ENCODE measurements around the gene CTSF.
"Not testable (repeated sequence)": the region's sequence is repeated elsewhere in the genome, so short reads cannot be mapped to it uniquely, and the experiment has no call there.

CTSF gene

DNA sequence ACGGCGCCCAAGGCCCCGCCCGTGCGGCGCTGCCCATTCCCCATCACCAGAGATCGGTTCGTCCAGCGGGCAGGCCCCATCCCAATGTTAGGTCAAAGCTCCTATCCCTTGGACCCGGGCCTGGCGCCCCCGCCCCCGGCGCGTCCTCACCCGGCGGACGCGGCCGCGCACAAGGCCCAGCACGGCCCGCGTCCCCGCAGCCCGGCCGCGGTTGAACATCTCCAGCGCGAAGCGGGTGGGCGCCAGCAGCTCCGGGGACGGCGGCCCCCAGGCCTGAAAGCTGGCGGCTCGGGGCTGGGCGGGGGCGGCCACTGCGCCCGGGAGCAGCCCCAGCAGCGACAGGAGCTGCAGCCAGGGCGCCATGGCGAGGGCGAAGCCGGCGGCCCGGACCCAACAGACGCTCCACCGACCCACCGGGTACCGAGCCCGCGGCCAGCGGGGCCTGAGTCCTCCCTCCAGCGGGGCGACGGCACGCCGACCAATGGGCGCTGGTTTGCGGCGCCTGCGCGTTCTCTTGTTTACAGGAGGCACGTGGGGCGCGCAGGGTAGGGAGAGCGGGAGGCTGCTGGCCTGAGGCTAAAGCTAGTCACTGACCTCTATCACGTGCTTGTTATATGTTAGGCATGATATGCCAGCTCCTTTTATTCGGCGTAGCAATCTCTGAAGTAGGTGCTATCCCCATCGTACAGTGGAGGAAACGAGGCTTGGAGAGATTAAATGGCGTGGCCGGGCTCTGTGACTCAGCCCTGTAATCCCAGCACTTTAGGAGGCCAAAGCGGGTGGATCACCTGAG lies at the start of gene CTSF:
Gene CTSF, minus strand, starts transcription at position 483 of the 793 bp plus-strand sequence. Its CDS starts 120 bp downstream, at position 363.
- DNase-seq, result peak; percentile 83

DNA sequence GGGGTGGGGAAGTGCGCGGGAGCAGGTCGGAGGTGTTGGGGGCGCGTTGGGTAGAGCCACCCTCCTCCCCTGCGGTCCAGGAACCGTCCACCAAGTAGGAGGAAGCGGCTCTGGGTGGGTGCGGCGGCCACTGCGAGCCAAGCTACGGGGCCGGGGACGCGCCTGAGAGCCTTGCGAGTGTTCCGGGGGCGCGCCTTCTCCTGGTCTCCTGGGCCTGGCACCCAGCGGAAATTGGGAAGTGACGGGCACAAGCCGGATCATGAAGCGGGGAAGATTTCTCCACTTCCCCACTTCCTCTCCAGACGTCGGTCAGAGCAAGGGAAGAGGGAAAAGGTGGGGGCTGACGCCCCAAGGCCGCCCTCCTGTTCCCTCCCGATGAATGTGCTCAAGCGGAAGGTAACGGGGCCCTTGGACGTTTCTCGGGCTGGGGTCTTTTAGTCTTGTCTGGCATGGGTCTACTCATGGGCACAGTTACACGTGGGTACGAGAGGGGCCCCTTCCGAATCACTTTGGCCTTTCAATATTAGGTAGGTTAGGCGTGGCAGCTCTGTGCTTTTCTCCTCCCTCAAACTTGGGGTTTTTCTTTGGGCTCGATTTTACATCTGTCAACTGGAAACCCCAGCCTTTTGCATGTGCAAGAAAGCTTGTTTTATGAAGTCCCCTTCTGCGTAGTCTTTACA lies 48.9 kb upstream of the CTSF start:
- DNase-seq, result peak; percentile 28

DNA sequence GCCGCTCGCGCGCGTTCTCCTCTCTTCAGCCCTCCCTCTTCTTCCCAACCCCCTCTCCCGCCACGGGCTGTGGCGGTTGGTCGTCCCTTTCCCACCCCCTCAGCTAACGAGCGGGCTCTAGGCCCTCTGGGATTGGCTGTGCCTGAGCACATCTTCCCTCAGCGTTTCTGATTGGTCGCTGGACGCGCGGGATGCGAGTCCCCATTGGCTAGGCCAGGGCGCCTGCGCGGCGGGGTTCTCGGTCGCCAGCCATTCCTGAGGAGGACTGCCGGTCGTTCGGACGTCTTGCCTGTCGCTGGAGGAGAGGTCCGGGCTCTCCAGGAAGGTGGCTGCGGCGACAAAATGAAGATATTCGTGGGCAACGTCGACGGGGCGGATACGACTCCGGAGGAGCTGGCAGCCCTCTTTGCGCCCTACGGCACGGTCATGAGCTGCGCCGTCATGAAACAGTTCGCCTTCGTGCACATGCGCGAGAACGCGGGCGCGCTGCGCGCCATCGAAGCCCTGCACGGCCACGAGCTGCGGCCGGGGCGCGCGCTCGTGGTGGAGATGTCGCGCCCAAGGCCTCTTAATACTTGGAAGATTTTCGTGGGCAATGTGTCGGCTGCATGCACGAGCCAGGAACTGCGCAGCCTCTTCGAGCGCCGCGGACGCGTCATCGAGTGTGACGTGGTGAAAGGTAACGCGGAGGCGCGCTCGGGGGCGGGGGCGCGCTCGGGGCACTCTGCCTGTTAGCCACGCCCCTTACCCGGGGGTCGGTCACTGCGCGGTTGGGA lies 48.2 kb upstream of the CTSF start, which contains the start of gene RBM14:
Gene RBM14, plus strand, starts transcription at position 252 of the 776 bp plus-strand sequence. Its CDS starts 91 bp downstream, at position 343.
- peak; percentile 99 for DNase-seq

DNA sequence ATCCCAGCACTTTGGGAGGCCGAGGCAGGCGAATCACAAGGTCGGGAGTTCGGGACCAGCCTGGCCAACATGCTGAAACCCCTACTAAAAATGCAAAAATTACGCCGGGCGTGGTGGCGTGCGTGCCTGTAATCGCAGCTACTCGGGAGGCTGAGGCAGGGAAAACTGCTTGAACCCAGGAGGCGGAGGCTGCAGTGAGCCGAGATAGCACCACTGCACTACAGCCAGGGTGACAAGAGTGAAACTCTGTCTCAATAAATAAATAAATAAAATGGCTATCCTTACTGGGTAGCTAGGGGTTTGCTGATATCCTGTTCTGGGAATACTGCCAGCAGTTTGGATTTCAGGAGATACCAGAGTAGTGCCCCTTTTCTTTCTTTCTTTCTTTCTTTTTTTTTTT lies 45.7 kb upstream of the CTSF start:
- DNase-seq, result no peak

DNA sequence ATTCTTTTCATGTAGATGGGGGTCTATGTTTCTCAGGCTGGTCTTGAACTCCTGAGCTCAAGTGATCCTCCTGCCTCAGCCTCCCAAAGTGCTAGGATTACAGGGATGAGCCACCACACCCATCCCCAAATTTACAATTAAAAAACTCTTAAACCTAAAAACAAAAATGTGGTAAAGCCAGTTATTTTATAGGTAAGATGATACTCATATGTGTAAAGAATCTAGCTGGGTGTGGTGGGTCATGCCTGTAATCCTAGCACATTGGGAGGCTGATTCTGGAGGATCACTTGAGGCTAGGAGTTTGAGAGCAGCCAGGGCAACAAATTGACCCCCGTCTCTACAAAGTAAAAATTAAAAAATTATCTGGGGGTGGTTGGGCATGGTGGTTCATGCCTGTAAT lies 44.1 kb upstream of the CTSF start:
- DNase-seq, result no peak

DNA sequence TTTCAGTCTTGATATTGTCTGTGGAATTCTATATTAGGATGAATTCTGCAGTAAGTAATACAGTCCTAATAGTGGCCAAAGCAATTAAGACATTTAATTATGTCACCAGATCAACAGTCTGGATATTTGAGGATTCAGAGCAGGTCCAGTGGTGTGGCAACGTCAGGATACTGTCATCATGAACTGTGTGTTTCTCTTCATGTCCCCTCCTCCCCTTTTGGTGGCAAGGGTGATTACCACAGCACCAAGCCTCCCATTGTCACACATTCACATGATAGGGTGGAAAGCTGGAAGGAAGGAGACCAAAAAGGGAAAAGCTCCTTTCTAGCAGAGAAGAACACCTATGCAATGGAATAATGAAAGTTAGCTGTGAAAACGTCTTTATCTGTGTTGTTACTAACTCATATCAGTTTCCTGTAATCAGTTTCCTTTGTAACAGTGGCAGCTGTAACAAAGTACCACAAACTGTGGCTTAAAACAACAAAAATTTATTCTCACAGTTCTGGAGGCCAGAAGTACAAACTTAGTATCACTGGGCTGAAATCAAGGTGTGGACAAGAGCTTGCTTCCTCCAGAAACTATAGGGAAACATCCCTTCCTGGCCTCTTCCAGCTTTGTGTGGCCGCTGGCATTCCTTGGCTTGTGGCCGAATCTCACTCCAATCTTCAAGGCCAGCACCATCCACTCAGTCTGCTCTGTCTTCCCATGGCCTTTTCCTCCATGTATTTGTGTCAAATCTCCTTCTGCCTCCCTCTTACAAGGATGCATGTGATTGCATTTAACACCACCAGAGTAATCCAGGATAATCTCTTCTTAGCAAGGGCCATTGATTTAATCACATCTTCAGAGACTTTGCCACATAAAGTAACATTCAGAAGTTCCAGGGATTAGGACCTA lies 41.6 kb upstream of the CTSF start:
- no peak for DNase-seq

DNA sequence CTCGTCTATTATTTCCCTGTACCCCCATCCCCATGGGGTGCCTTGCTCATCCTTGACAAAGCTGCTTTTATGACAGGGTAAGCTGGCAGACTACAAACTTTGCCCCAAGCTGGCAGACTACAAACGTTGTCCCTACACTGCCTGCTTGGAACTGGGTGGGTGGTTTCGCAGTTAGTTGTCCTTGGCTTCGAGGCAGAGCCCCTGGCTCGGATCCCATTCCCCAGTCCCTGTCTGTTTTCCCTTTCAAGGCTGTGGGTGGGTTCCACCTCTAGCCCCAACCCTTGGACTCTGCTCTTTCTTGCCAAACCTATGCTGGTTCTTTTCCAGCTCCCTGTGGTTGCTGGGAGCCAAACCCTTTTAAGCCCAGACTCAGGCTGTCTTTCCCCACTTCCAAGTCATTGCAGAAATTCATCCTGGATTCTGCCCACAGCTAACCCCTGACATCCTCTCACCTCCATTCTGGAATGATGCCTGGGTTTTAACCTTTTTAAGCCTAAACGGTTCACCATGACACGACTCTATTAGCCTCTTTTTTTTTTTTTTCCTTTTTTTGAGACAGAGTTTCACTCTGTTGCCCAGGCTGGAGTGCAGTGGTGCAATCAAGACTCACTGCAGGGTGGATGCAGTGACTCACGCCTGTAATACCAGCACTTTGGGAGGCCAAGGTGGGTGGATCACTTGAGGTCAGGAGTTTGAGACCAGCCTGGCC lies 38.9 kb upstream of the CTSF start:
- DNase-seq, result no peak

DNA sequence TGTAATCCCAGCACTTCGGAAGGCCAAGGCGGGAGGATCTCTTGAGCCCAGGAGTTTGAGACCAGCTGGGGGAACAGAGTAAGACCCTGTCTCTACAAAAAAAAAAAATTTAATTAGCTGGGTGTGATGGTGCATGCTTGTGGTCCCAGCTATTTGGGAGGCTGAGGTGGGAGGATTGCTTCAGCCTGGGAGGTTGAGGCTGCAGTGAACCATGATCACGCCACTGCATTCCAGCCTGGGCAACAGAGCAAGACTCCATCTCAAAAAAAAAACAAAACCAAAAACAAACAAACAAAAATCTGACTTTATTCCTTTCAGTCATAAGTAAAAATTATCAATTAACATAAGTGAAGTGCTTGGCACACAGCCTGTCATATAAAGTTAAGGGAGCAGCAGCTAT lies 38.2 kb upstream of the CTSF start:
- not testable (repeated sequence) for DNase-seq

DNA sequence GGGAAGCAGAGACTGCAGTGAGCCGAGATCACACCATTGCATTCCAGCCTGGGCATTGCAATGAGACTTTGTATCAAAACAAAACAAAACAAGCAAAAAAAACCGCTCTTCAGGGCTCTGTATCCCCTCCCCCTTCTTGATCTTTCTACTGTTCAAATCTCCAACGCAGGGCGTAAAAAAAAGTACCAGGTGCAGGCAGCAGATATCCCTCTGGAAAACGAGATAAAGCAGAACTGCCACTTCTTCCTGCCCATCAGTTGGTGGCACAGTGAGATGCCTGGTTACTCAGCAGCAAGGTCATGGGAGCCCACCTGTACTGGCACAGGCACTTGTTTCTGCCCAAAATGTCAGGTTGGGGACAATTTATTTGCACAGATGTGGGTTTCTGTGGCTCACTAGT lies 35.7 kb upstream of the CTSF start:
- DNase-seq, result no peak

DNA sequence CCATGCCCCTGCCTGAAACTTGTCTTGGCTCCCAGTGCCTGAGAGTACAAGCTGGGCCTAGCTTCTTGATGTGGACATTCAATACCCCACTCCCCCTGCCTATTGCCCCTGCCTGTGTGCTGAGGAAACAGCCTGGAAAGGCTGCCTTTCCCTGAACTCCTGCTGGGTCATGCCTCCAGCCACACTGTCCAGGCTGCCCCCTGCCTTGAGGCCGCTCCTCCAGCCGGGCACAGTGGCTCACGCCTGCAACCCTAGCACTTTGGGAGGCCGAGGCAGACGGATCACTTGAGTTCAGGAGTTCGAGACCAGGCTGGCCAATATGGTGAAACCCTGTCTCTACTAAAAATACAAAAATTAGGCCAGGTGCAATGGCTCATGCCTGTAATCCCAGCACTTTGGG lies 34.7 kb upstream of the CTSF start:
- no peak for DNase-seq

DNA sequence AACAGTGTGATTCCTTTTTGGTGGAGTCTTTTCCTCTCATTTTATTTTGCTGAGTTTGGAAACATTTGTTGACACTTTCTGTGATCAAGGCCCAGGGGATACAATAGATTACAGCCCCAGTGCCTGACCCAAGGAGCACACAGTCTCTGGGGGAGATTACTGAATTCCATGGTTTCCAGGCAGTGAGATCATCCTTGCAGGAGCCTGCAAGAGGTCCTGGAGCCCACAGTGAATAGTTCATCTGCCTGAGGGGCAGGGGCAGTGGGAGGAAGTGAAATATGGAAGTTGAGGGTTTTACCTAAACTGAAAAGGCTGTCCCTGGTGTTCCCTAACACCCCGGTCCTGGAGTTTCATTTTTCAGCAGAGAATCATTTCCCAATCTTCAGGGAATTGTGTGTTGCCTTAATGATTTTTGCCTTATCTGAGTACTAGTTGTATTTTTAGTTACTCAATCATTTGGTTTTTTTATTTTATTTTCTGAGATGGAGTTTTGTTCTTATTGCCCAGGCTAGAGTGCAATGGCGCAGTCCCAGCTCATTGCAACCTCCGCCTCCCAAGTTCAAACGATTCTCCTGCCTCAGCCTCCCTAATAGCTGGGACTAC lies 32.3 kb upstream of the CTSF start:
- DNase-seq, result no peak

DNA sequence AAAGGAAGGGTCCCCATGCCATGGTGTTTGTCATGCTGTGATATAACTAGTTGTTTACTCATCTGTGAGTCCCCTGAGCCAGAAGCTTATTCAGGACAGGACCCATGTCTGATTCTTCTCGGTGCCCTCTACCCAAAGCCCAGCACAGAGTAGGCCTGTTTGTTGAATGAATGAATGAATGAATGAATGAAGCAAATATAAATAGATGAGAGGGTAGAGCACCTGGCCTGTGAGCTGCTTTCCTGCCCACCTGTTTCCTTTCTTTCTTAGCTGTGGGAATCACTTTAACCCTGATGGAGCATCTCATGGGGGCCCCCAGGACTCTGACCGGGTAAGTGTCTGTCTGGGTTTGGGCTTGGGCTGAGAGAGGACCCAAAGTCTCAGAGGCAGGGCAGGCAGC lies 31.8 kb upstream of the CTSF start:
- DNase-seq, result no peak

DNA sequence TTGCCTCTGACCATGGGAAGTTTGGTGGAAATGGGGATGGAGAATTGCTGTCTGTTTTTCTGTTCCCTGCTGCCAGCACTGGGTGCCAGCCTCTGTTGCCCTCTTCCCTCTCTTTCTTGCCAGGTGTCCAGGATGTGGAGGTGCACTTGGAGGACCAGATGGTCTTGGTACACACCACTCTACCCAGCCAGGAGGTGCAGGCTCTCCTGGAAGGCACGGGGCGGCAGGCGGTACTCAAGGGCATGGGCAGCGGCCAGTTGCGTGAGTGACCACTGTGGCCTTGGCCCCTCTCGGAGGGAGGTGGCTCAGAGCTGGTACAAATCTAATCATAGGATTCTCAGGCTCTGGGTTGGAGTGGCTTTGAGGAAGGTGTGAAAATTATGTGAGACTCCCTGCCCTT lies 30.6 kb upstream of the CTSF start:
- DNase-seq, result no peak

DNA sequence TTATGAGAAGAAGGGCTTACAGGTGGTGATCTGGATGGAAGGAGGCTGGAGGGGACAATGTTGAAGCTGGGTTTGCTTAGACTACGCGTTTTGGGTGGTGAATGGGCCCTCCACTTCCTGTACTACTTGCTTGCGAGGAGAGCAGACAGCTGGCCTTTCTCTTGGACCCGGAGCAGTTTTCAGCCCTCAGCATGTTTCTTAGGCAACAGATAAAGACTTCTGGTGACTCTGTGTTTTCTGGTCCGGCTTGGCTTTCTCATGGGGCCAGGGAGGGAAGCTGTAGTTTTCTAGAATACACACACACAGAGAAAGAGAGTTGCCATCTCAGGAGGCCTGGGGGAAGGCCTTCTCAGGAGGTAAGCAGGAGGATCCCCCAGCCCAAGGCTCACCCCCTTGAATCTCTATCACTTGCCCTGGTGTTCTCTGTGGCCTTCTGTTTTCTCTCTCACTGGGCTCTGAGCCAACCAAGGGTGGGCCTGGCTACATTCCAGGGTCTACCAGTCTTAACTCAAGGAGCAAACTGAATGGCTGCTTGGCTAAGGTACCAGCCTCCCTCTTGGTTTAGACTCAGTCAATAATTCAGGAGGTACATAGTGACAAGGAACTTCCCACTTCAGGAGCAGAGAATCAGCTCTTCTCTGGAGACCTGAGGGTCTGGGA lies 27.0 kb upstream of the CTSF start:
- no peak for DNase-seq

DNA sequence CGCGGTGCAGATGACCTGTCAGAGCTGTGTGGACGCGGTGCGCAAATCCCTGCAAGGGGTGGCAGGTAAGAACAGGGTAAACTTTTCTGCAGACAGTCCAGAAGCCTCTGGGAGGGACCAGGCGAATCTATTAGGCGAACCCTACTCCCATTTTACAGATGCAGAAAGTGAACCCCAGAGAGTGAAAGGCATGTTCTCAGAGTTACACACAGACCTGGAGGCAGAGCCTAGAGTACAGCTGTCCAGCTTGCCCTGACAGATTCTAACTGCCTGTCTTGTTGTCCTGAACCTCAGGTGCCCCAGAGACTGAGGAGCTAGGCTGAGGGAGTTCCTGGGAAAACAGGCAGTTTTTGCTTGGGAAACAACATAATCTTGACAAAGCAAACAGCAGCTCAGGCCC lies 25.2 kb upstream of the CTSF start:
- no peak for DNase-seq

DNA sequence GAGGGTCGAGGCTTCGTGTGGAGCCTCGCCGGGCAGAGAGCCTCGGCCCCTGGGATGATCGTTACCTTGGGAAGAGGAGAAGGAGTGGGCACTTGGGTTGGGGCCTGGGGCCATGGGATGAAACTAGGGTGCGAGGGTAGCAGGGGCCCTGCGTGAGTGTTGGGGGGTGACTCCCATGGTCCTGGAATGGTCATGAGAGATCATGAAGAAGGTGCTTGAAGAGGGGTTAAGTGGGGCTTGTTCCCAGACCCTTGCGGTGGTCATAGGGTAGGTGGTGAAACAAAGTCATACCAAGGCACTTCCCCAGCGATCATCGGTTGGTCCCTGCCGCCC lies 24.9 kb upstream of the CTSF start:
- DNase-seq, result no peak

DNA sequence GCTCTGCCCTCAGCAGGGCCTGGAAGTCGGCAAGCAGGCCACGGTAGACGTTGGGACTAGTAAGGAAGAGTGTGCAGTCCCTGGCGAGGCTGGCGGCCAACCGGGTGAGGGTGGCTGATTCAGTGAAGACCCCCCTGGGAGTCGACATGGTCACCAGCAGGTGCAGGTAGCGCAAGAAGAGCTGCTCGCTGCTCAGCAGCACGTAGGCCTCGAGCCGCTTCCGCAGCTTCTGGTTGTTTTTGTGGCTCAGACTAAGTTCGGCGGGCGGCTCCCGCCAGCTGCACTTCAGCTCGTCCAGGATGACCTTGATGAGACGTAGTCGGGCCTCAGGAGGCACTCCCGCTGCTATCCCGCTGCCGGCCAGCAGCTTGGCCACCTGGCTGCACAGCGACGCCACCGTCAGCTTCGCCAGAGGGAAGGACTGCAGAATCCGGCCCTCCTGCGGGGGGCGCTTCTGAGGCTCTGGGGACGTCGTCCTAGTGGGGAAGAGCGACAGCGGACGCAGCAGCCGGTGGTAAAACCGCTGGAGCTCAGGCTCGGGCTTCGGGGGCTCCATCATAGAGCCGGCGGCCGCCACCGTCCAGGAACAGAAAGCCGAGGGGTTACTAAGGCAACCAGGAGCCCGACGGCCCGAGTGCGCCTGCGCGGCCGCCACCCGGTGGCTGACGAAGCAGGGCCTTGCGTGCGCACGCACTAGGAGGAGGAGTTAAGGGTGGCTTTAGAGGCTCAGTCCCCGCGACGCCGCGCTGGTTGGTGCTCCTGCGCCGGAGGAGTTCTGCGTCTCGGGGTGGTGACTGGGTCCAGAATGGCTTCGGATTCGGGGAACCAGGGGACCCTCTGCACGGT lies 24.3 kb upstream of the CTSF start, which contains the start of the genes CCDC87 and CCS:
Gene CCDC87, minus strand, starts transcription at position 607 of the 846 bp plus-strand sequence. Its CDS starts 48 bp downstream, at position 559.
Gene CCS, plus strand, starts transcription at position 729 of the 846 bp plus-strand sequence. Its CDS starts 77 bp downstream, at position 806.
- DNase-seq, result peak; percentile 99

DNA sequence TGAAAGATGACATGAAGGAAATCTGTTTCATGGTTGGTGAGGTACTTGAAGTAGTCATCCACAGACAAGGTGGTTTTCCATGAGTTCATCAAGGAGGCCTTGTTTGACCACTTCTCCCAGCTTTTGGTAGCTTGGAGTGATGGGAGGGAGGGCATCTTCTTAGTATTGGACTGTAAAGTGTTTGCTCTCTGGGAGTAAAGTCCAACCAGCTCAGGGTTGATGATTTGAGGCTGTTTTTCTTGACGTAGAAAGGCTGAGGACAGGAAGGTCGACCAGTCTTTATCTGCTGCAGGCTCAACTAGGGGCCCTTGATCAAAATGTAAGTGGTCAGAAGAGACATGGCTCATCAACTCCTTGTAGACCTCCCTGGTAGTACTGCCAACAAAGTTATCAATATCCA lies 22.8 kb upstream of the CTSF start:
- no peak for DNase-seq

DNA sequence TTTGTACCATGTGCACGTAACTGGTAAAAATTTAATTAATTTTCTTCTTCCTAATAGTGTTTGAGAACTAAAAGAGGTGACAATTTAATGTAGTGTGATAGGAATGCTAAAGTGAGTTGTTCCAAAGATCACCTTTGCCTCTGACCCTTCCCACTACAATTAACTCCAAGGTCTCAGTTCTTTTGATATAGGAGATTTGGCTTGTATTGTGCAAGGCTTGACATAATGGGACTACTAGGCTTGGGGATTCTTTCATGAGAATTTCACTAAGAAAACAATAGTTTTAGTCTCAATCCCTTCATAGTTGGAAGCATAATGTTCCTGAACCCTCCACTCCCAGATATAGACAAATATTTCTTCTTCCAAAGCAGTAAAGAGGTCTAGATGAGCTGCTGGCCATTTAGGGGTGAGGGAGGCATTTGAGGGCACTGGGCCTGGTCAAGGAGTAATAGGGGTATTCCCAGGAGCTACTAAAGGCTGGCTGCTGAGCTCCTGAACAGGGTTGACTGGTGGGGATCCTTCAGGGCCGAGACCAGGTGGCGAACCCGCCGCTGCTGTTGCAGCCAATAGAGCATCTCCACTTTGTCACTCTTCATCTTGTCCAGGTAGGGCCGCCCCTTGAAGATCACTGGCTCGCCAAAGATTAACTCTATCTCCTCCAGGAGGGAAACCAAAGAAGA lies 21.7 kb upstream of the CTSF start:
- no peak for DNase-seq

Measured in stimulated activated CD4-positive, alpha-beta T cell treated with anti-CD3 and anti-CD28 coated beads, Interleukin-15, amount 100 ng/mL, for 24 hours (primary cell).